HEK293T (cell line): Measurements from ENCODE around the gene ETNK1.
"Not testable (repeated sequence)": the region's sequence is repeated elsewhere in the genome, so short reads cannot be mapped to it uniquely, and the experiment has no call there.

Source experiments
- ARNT ChIP-seq: fragments of 450-650 bp; IDR thresholded peaks from 2 replicates; pipeline ENCODE4 v1.6.1; 2017; ENCODE audit warnings: mild to moderate bottlenecking
- SP1 ChIP-seq: fragments of 450-650 bp; IDR thresholded peaks from 2 replicates; pipeline ENCODE4 v1.6.1; 2017
- TARDBP ChIP-seq: fragments of 450-650 bp; IDR thresholded peaks from 2 replicates; pipeline ENCODE4 v1.6.1; 2016

GRCh38 chr12:22701216-22701809 lies 76.3 kb downstream of the ETNK1 start:
- not testable (repeated sequence) for TF ChIP-seq SP1, ARNT, TARDBP
